H1 (cell line): ENCODE measurements around the gene WBP1. TPM values are rescaled to one million over a fixed set of nuclear protein-coding genes. Genes with fewer than 3 reads are reported as not detected.

Source experiments
- ASH2L ChIP-seq: fragments of 200-600, 300-600 bp; sonication (generic); IDR thresholded peaks from one replicate; pipeline ENCODE4 v1.7.1; 2017; ENCODE audit warnings: low read length
- BCL11A ChIP-seq, 2 experiments: IDR thresholded peaks; one replicate each; pipeline ENCODE4 v1.6.1; 2011; ENCODE audit warnings: low read depth in 2 of 2, low read length in 2 of 2, mild to moderate bottlenecking in 2 of 2
- BRCA1 ChIP-seq: IDR thresholded peaks from 2 replicates; pipeline ENCODE4 v1.6.1; 2012; ENCODE audit warnings: low read depth, low read length, improper control_type of control experiment
- CREB1 ChIP-seq: IDR thresholded peaks from 2 replicates; pipeline ENCODE4 v1.6.1; 2012; ENCODE audit warnings: inconsistent platforms
- GABPA ChIP-seq: IDR thresholded peaks from 2 replicates; pipeline ENCODE4 v1.6.1; 2011; ENCODE audit warnings: mild to moderate bottlenecking, low read length, moderate library complexity, borderline replicate concordance; ENCODE audit not compliant: insufficient read depth
- RNF2 ChIP-seq: fragments of 200-900, 300-1000 bp; sonication (generic); IDR thresholded peaks from 2 replicates; pipeline ENCODE4 v1.7.1; 2016; ENCODE audit warnings: borderline replicate concordance, low read depth, mild to moderate bottlenecking, antibody characterized with exemption, low read length; ENCODE audit not compliant: poor library complexity, severe bottlenecking; ENCODE audit errors: missing control alignments
- SP1 ChIP-seq: IDR thresholded peaks from 2 replicates; pipeline ENCODE4 v1.6.1; 2011; ENCODE audit warnings: low read depth, low read length
- TEAD4 ChIP-seq: IDR thresholded peaks from 2 replicates; pipeline ENCODE4 v1.6.1; 2012; ENCODE audit warnings: low read depth, low read length, inconsistent platforms, mixed read lengths
- polyA plus RNA-seq, 7 experiments: library from polyadenylated mRNA; depleted of rRNA in 3 of 7; stranded (reverse) in 5 of 7; unstranded in 2 of 7; fragments of >200 nt in 5 of 7; fragments of 200-250 nt in 2 of 7; gene quantifications; 1 replicate in 5 of 7; 2 replicates in 1 of 7; 4 replicates in 1 of 7; pipeline versions ENCODE4 v1.2.1 to v1.2.3, GENCODE V29; 2011 to 2013; ENCODE audit warnings: missing spikeins in 2 of 7, mixed read lengths in 2 of 7
- total RNA-seq: library from RNA; stranded (reverse); fragmentation: NEBNext Ultra II Directional; extraction: Animal tissue kit (Norgen Biotek cat#: 25700); gene quantifications from 2 replicates; pipeline ENCODE4 v1.2.1, GENCODE V29; 2021
- TF ChIP-seq, protein P1 (sequence below), 3 experiments: IDR thresholded peaks; 1 replicate in 2 of 3; 2 replicates in 1 of 3; pipeline versions ENCODE4 v1.5.1 to v1.6.1; 2011; ENCODE audit warnings: low read length in 3 of 3, mild to moderate bottlenecking in 3 of 3, inconsistent platforms in 2 of 3, low read depth in 1 of 3, moderate library complexity in 1 of 3; ENCODE audit not compliant: insufficient read depth in 1 of 3; ENCODE audit errors: control extremely low read depth in 1 of 3
- TF ChIP-seq, protein P2 (sequence below): IDR thresholded peaks from 2 replicates; pipeline ENCODE4 v1.6.1; 2012; ENCODE audit warnings: inconsistent platforms

The WBP1 gene
- total and polyA plus RNA-seq, 2 of the 8 experiments (the other 6 are each of a cell fraction or from before 2014, with no cell fraction given), result 57.2 to 190 TPM

DNA sequence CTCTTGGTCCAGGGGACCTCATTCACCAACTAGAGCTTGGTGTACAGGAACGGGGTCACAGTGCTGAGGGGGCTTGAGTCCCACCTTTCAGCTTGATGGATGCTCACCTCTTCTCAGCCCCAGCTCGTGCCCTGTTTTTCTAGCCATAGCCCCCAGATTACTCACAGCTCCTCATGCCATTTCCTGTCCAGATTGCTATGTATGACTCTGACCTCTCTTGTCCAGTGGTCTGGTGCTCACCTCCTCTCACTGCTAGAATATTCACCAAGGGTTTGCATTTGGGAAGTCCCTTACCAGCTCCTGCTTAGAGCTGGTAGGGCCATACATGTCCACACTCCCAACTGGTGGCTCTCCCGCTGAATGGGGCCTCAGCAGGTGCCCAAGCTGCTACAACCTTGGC is 35.3 kb downstream of the WBP1 start (continued):
- TF ChIP-seq, protein P1, sequence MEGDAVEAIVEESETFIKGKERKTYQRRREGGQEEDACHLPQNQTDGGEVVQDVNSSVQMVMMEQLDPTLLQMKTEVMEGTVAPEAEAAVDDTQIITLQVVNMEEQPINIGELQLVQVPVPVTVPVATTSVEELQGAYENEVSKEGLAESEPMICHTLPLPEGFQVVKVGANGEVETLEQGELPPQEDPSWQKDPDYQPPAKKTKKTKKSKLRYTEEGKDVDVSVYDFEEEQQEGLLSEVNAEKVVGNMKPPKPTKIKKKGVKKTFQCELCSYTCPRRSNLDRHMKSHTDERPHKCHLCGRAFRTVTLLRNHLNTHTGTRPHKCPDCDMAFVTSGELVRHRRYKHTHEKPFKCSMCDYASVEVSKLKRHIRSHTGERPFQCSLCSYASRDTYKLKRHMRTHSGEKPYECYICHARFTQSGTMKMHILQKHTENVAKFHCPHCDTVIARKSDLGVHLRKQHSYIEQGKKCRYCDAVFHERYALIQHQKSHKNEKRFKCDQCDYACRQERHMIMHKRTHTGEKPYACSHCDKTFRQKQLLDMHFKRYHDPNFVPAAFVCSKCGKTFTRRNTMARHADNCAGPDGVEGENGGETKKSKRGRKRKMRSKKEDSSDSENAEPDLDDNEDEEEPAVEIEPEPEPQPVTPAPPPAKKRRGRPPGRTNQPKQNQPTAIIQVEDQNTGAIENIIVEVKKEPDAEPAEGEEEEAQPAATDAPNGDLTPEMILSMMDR (IDR thresholded peaks at IDR 0.05; ENCODE audit: control extremely low read depth in 1 of 3, insufficient read depth in 1 of 3, low read depth in 1 of 3, low read length in 3 of 3), result no peak
- no peak for TF ChIP-seq SP1
- no peak for TF ChIP-seq BCL11A (IDR thresholded peaks at IDR 0.05; ENCODE audit: low read depth in 2 of 2, low read length in 2 of 2)
- no peak for TF ChIP-seq TEAD4
- TF ChIP-seq RNF2, result no peak
- TF ChIP-seq CREB1, result no peak
- no peak for TF ChIP-seq GABPA
- TF ChIP-seq ASH2L, result no peak
- TF ChIP-seq, protein P2, sequence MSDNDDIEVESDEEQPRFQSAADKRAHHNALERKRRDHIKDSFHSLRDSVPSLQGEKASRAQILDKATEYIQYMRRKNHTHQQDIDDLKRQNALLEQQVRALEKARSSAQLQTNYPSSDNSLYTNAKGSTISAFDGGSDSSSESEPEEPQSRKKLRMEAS, result no peak
- no peak for TF ChIP-seq BRCA1
